Measurements from ENCODE around the gene AGPAT2.

AGPAT2 gene

DNA sequence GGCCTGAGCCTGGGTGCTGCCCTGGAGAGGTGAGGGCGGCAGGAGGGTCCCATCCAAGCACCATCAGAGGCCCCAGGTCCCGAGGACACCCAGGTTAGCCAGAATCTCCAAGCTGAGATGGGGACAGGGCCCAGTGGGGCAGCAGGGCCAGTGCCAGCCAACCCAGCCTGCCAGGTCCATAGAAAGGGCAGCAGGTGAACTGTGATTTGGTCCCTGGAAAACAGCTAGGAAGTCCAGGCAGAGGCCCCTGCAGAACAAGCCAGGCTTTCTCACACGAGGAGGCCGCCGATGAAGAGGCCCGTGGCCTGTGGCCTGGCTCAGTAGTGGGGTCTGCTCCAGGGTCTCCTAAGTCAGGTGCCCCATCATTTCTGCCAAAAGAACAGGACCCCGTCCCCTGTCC, 2.0 kb downstream of the AGPAT2 start:
- no peaks in the 10 kb centered on the region for H3K36me3 ChIP-seq (replicated peaks; ENCODE audit: low read depth, low read length)
- H3K27ac ChIP-seq (ENCODE audit: low read length), result no peak overlapping the region
- H2AFZ ChIP-seq (ENCODE audit: low read depth, low read length), result no peak overlapping the region
- no peak for TF ChIP-seq EZH2phosphoT487 (IDR thresholded peaks at IDR 0.05; ENCODE audit: low read depth)
- TF ChIP-seq, protein P1, sequence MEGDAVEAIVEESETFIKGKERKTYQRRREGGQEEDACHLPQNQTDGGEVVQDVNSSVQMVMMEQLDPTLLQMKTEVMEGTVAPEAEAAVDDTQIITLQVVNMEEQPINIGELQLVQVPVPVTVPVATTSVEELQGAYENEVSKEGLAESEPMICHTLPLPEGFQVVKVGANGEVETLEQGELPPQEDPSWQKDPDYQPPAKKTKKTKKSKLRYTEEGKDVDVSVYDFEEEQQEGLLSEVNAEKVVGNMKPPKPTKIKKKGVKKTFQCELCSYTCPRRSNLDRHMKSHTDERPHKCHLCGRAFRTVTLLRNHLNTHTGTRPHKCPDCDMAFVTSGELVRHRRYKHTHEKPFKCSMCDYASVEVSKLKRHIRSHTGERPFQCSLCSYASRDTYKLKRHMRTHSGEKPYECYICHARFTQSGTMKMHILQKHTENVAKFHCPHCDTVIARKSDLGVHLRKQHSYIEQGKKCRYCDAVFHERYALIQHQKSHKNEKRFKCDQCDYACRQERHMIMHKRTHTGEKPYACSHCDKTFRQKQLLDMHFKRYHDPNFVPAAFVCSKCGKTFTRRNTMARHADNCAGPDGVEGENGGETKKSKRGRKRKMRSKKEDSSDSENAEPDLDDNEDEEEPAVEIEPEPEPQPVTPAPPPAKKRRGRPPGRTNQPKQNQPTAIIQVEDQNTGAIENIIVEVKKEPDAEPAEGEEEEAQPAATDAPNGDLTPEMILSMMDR (IDR thresholded peaks at IDR 0.05; ENCODE audit: low read depth, low read length), result no peak
- no peak overlapping the region for H3K4me2 ChIP-seq (ENCODE audit: low read length)
- H3K79me2 ChIP-seq (ENCODE audit: low read length), result peaks cover 12% of the 10 kb centered on the region; the same call in 1 of the 2 replicates
- H4K20me1 ChIP-seq (ENCODE audit: insufficient read depth, low read length), result peaks cover 33% of the 10 kb centered on the region
- peaks cover 18% of the 10 kb centered on the region for H3K4me1 ChIP-seq (ENCODE audit: low read length)
- no peaks in the 10 kb centered on the region for H3K27me3 ChIP-seq (ENCODE audit: low read depth, low read length)
- no peak overlapping the region for H3K4me3 ChIP-seq (ENCODE audit: low read length)
- no peaks in the 10 kb centered on the region for H3K9me3 ChIP-seq (ENCODE audit: insufficient read depth, low read length)
- H3K9ac ChIP-seq (ENCODE audit: low read length), result no peak overlapping the region

DNA sequence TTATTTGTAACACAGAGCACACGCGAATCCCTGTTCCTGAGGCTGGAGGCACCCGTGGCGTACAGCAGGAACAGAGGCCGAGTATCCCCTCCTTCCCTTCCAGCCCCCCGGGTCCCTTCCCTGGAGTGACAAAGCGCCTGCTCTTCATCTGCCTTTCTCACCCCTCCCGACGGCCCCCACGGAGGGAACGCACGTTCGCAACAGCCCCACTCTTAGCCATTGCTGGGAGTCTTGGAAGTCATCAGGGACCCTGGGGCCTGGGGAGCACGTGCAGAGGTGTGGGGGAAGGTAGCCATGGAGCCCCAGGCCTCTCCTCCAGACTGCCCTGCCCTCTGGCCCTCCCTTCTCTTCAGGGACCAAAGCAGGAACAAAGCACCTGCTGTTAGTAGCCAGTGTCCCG, 2.5 kb downstream of the AGPAT2 start:
- peaks cover 33% of the 10 kb centered on the region for H4K20me1 ChIP-seq (ENCODE audit: insufficient read depth, low read length)
- H3K27me3 ChIP-seq (ENCODE audit: low read depth, low read length), result no peaks in the 10 kb centered on the region
- no peak overlapping the region for H3K9ac ChIP-seq (ENCODE audit: low read length)
- no peak overlapping the region for H3K27ac ChIP-seq (ENCODE audit: low read length)
- peaks cover 18% of the 10 kb centered on the region for H3K4me1 ChIP-seq (ENCODE audit: low read length)
- no peaks in the 10 kb centered on the region for H3K36me3 ChIP-seq (replicated peaks; ENCODE audit: low read depth, low read length)
- no peaks in the 10 kb centered on the region for H3K9me3 ChIP-seq (ENCODE audit: insufficient read depth, low read length)
- no peak overlapping the region for H2AFZ ChIP-seq (ENCODE audit: low read depth, low read length)
- TF ChIP-seq, protein P1 (IDR thresholded peaks at IDR 0.05; ENCODE audit: low read depth, low read length), result no peak
- TF ChIP-seq EZH2phosphoT487 (IDR thresholded peaks at IDR 0.05; ENCODE audit: low read depth), result no peak
- H3K4me2 ChIP-seq (ENCODE audit: low read length), result no peak overlapping the region
- peaks cover 12% of the 10 kb centered on the region; the same call in 1 of the 2 replicates for H3K79me2 ChIP-seq (ENCODE audit: low read length)
- H3K4me3 ChIP-seq (ENCODE audit: low read length), result no peak overlapping the region

DNA sequence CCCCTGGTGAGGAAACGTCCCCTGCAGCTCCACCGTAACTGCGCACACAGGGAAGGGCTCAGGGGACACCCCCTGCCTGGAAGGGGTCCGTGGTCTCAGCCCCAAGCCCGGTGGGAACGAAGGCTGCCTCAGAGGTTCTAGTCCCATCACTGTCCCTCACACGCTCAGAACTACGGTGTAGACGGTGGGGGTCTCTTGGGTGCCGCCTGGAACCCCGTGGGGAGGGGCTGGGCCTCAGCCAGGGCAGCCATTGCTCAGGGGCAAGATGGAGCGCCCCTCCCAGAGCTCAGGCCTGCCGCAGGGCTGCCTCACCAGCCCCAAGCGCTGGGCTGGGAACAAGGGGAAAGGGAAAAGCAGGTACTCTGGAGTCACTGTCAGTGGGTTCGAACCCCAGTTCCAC, 2.9 kb downstream of the AGPAT2 start:
- Histone ChIP-seq H3K9ac (ENCODE audit: low read length) (no peak overlapping the region), H3K9me3 (ENCODE audit: insufficient read depth, low read length) (no peaks in the 10 kb centered on the region), H3K4me1 (ENCODE audit: low read length) (peaks cover 17% of the 10 kb centered on the region), H3K27ac (ENCODE audit: low read length) (no peak overlapping the region), H2AFZ (ENCODE audit: low read depth, low read length) (no peak overlapping the region), H4K20me1 (ENCODE audit: insufficient read depth, low read length) (peaks cover 33% of the 10 kb centered on the region), H3K27me3 (ENCODE audit: low read depth, low read length) (no peaks in the 10 kb centered on the region), H3K79me2 (ENCODE audit: low read length) (peaks cover 12% of the 10 kb centered on the region; the same call in 1 of the 2 replicates), H3K36me3 (replicated peaks; ENCODE audit: low read depth, low read length) (no peaks in the 10 kb centered on the region), H3K4me2 (ENCODE audit: low read length) (no peak overlapping the region), H3K4me3 (ENCODE audit: low read length) (no peak overlapping the region)
- TF ChIP-seq, protein P1 (IDR thresholded peaks at IDR 0.05; ENCODE audit: low read depth, low read length), result no peak
- TF ChIP-seq EZH2phosphoT487 (IDR thresholded peaks at IDR 0.05; ENCODE audit: low read depth), result no peak

DNA sequence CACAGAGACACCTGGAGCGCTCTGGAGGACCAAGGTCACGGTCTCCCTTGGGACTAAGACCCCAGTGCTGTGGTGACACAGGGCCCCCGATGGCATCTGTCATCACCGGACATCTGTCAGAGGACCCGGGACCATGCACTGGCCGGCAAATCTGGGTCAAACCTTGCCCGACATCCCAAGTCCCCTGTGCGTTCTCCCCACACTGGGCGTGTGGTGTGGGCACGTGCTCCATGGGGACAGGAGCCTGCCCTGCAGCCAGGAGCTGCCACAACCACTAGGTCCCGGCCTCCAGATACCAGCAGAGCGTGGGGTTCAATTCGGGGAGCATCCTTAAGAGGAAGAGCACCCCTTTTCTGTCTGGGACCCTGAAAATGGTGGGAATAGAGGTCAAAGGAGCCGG, 3.5 kb downstream of the AGPAT2 start:
- Histone ChIP-seq H3K4me2 (ENCODE audit: low read length) (no peak overlapping the region), H3K9me3 (ENCODE audit: insufficient read depth, low read length) (no peaks in the 10 kb centered on the region), H4K20me1 (ENCODE audit: insufficient read depth, low read length) (peaks cover 38% of the 10 kb centered on the region), H3K79me2 (ENCODE audit: low read length) (peaks cover 12% of the 10 kb centered on the region; the same call in 1 of the 2 replicates), H3K9ac (ENCODE audit: low read length) (no peak overlapping the region), H3K27me3 (ENCODE audit: low read depth, low read length) (no peaks in the 10 kb centered on the region), H3K27ac (ENCODE audit: low read length) (no peak overlapping the region), H3K4me3 (ENCODE audit: low read length) (no peak overlapping the region), H3K36me3 (replicated peaks; ENCODE audit: low read depth, low read length) (no peaks in the 10 kb centered on the region), H2AFZ (ENCODE audit: low read depth, low read length) (no peak overlapping the region), H3K4me1 (ENCODE audit: low read length) (peaks cover 11% of the 10 kb centered on the region)
- TF ChIP-seq, protein P1 (IDR thresholded peaks at IDR 0.05; ENCODE audit: low read depth, low read length), result no peak
- TF ChIP-seq EZH2phosphoT487 (IDR thresholded peaks at IDR 0.05; ENCODE audit: low read depth), result no peak
